ENCODE measurements around the gene NEUROD4. TPM values are rescaled to one million over a fixed set of nuclear protein-coding genes. Genes with fewer than 3 reads are reported as not detected.

The NEUROD4 gene
- total RNA-seq, 1 donor from 2014 or later = 1.8 TPM

- no peaks in the 10 kb centered on the region for H3K27me3 ChIP-seq
- H3K36me3 Mint-ChIP-seq = no peaks in the 10 kb centered on the region
- H3K36me3 ChIP-seq = no peaks in the 10 kb centered on the region
- no peak overlapping the region for H3K4me2 ChIP-seq
- H3K4me1 ChIP-seq = peaks cover 16% of the 10 kb centered on the region
- H3K4me1 Mint-ChIP-seq = peaks cover 24% of the 10 kb centered on the region
- H3K9ac ChIP-seq = no peak overlapping the region
- H3K27me3 Mint-ChIP-seq (ENCODE audit: insufficient read depth, low read depth) = peaks cover 3% of the 10 kb centered on the region
- H2AFZ ChIP-seq (replicated peaks) = no peak overlapping the region
- TF ChIP-seq CTCF (IDR thresholded peaks at IDR 0.05) = no peak
- no peak for TF ChIP-seq EZH2 (IDR thresholded peaks at IDR 0.05)
- TF ChIP-seq EZH2phosphoT487 (IDR thresholded peaks at IDR 0.05) = no peak
- H3K9me3 Mint-ChIP-seq = no peaks in the 10 kb centered on the region
- H3K4me3 ChIP-seq = no peak overlapping the region
- no peaks in the 10 kb centered on the region for H3F3A ChIP-seq (ENCODE audit: low read depth)
- H3K4me3 Mint-ChIP-seq = no peak overlapping the region
- H3K27ac Mint-ChIP-seq = no peak overlapping the region
- no peaks in the 10 kb centered on the region for H3K9me3 ChIP-seq (ENCODE audit: low read depth)
- H3K79me2 ChIP-seq (ENCODE audit: low read depth) = no peaks in the 10 kb centered on the region
- no peaks in the 10 kb centered on the region for H4K20me1 ChIP-seq (ENCODE audit: low read depth)
- DNase-seq (ENCODE audit: low spot score) = no peak
- no peak overlapping the region for H3K27ac ChIP-seq
Measured at GRCh38 chr12:54977155-54977554, 42.6 kb upstream of the NEUROD4 start.

GRCh38 chr12:54977857-54978256 lies 41.9 kb upstream of the NEUROD4 start:
- H3K79me2 ChIP-seq (ENCODE audit: low read depth) = no peaks in the 10 kb centered on the region
- H3K4me2 ChIP-seq = no peak overlapping the region
- no peak overlapping the region for H3K4me3 Mint-ChIP-seq
- no peaks in the 10 kb centered on the region for H3F3A ChIP-seq (ENCODE audit: low read depth)
- no peak overlapping the region for H2AFZ ChIP-seq (replicated peaks)
- H3K36me3 Mint-ChIP-seq = no peaks in the 10 kb centered on the region
- peaks cover 16% of the 10 kb centered on the region for H3K4me1 ChIP-seq
- H3K36me3 ChIP-seq = no peaks in the 10 kb centered on the region
- no peak overlapping the region for H3K4me3 ChIP-seq
- no peak for DNase-seq (ENCODE audit: low spot score)
- H3K27me3 Mint-ChIP-seq (ENCODE audit: insufficient read depth, low read depth) = peaks cover 3% of the 10 kb centered on the region
- H3K9me3 Mint-ChIP-seq = no peaks in the 10 kb centered on the region
- no peak overlapping the region for H3K9ac ChIP-seq
- no peaks in the 10 kb centered on the region for H3K9me3 ChIP-seq (ENCODE audit: low read depth)
- peaks cover 24% of the 10 kb centered on the region for H3K4me1 Mint-ChIP-seq
- H4K20me1 ChIP-seq (ENCODE audit: low read depth) = no peaks in the 10 kb centered on the region
- H3K27ac ChIP-seq = no peak overlapping the region
- H3K27ac Mint-ChIP-seq = no peak overlapping the region
- no peaks in the 10 kb centered on the region for H3K27me3 ChIP-seq
- TF ChIP-seq EZH2phosphoT487 (IDR thresholded peaks at IDR 0.05) (no peak), CTCF (IDR thresholded peaks at IDR 0.05) (no peak), EZH2 (IDR thresholded peaks at IDR 0.05) (no peak)

GRCh38 chr12:54980341-54980740 lies 39.4 kb upstream of the NEUROD4 start:
- H3K36me3 Mint-ChIP-seq = no peaks in the 10 kb centered on the region
- no peak for TF ChIP-seq EZH2phosphoT487 (IDR thresholded peaks at IDR 0.05)
- TF ChIP-seq EZH2 (IDR thresholded peaks at IDR 0.05) = no peak
- TF ChIP-seq CTCF (IDR thresholded peaks at IDR 0.05) = no peak
- no peaks in the 10 kb centered on the region for H3K27me3 ChIP-seq
- no peaks in the 10 kb centered on the region for H3K27me3 Mint-ChIP-seq (ENCODE audit: insufficient read depth, low read depth)
- no peak overlapping the region for H3K4me3 Mint-ChIP-seq
- no peak for DNase-seq (ENCODE audit: low spot score)
- no peaks in the 10 kb centered on the region for H3K36me3 ChIP-seq
- H3K9ac ChIP-seq = no peak overlapping the region
- no peak overlapping the region for H3K27ac ChIP-seq
- H3K4me3 ChIP-seq = no peak overlapping the region
- H3K9me3 Mint-ChIP-seq = no peaks in the 10 kb centered on the region
- no peak overlapping the region for H2AFZ ChIP-seq (replicated peaks)
- peaks cover 16% of the 10 kb centered on the region for H3K4me1 ChIP-seq
- no peak overlapping the region for H3K27ac Mint-ChIP-seq
- no peaks in the 10 kb centered on the region for H3K9me3 ChIP-seq (ENCODE audit: low read depth)
- H3F3A ChIP-seq (ENCODE audit: low read depth) = no peaks in the 10 kb centered on the region
- H3K79me2 ChIP-seq (ENCODE audit: low read depth) = no peaks in the 10 kb centered on the region
- no peak overlapping the region for H3K4me2 ChIP-seq
- no peaks in the 10 kb centered on the region for H4K20me1 ChIP-seq (ENCODE audit: low read depth)
- peaks cover 20% of the 10 kb centered on the region for H3K4me1 Mint-ChIP-seq

Data from neural progenitor cell (in vitro differentiated cells).